HG03103 (cell line): Measurements from ENCODE around the gene CD96.

Experiments
- ATAC-seq: cut with Tn5 transposase; IDR thresholded peaks from one replicate; pipeline ENCODE4 v1.9.1; 2021; ENCODE audit warnings: low read depth; ENCODE audit not compliant: unreplicated experiment

CD96 gene

DNA sequence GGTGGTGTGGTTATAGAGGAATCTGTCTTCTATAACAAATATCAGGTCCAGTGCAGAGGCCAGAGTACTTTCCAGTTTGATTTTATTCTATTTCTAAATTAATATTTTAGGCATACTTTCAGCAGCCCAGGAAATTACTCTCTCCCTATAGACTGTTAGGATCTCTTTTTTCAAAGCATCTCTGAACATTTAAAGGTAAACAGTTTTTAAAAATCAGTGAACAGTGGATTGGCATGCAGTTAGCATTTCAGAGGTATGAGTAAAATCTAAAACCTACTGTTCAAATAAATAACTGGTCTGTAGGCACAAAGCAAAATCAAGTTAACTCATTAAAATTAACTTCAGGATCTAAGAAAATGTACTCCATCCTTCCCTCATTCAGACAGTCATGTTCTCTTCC lies 50.1 kb downstream of the CD96 start:
- no peak for ATAC-seq

DNA sequence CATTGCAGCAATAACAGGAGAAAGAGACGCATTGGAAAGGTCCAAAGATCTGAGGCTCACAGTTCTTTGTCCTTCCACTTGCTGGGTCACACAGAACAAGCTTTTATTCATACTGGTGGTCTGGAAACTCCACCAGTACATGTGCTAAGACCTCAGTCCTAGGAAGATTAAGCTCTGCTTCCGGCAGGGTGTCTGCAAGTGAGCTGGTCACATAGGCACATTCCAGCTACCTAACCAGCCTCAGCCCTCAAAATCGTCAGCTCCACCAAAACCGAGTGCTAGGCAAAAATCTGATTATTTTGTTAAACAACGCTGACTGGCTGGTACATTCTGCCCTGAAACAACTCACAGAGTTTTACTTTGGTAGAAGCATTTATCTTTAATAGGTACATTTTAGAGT lies 50.9 kb downstream of the CD96 start:
- ATAC-seq = no peak

DNA sequence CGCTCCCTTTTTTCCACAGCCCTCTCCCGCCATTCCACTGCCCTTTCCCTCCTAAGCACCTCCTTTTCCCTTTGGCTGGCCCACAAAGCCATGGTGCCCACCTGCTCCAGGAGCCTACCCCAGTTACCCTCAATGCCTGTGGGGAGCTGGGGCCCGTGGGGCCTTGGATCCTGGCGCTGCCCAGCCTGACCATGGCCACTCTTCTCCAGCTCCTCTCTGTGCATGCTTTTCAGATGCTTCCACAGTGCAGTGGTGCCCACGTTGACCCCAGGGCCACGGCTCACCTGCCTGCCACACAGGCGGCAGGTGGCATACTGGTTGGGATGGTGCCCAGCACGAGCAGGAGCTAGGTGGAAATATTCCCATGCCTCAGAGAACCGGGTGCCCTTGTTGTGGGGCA lies 51.7 kb downstream of the CD96 start:
- no peak for ATAC-seq

DNA sequence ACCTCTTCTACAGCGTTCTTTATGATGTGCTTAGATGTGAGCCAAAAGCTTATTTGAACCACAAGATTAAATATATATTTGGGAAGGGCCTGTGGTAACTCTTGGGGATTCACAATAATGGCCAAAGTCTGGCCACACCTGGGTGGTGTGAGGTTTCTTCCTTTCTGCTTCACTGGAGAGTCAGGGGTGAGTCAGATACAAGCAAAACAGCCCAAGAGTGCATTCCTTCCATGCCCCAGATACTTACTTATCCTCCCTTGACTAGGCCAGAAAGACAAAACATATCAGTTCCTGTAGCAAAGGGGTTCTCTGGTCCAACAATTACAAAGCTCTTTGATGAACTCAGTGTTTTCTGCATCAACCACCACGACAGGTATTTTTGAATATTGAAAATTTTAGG lies 52.2 kb downstream of the CD96 start:
- ATAC-seq = peak; percentile 62

DNA sequence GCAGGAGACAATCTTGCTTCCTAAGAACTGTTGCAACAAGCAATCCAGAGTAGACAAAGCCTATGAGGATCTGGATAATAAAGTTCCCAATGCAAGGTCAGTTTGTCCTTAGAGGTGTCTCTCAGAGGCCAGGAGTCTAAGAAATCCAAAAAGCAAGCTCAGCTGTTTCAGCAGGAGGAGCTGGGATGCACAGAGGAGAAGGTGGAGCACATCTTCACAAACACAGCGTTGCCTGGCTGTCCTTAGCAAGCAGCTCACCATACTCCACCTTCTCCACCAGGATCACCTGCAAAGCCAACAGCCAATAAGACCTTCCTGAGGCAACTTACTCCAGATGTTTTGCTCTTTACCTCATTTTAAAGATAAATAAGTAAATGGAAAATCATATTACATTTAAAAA lies 52.8 kb downstream of the CD96 start:
- ATAC-seq = no peak

DNA sequence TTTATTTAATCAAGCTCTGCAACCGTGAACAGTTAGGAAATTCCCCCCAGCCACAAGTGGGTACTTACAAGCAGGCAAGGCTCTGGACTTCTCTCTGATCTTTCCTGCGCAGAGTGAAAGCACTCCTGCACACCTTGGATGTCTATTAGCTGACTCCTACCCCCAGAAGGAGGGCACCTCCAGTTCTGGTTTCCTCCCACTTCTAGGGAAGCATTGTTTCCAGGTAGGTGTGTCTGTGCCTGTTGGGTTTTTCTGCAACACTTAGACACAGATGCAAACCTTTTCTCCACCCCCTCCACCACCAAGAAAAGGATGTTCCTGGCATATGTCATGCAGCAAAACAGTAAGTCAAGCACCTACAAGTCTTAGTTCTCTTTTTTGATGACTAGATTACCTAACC lies 53.2 kb downstream of the CD96 start, which contains the start of gene ZBED2:
Gene ZBED2, minus strand, starts transcription at position 115 of the 400 bp plus-strand sequence. CDS start 1,145 bp downstream, outside the sequence.
- peak; percentile 54 for ATAC-seq

DNA sequence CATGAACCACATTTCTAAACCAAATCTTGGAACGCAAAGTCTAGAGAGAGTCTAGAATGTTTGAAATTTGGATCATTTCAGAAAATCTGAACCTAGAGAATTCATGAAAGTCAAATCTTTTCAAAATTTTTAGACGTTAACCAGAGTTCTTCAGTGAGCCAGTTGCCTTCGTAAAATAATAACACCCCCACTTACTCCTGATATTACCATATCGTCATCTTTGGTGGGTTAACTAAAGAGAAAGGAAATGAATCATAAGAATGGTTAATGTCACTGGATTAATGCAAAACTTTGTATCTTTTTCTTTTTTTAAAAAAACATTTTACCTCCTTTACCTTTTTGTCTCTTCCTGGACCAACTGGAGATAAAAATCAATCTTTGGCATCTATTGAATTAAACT lies 54.3 kb downstream of the CD96 start:
- ATAC-seq = no peak

DNA sequence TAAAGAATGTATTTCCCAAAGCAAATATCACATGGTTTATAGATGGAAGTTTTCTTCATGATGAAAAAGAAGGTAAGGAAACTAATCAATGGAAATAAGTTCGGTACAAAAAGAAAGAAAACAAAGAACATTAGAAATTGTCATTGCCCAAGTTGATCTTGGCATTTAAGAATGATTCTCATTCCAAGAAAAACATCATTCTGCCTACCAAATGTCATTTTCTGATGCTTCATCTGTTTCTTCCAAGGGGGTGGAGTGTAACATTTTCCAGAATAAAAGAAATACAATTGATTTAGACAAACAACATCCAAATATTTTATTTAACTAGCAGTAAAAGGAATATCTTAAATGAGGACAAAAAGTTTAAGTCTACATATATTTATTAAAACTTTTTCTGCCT lies 56.1 kb downstream of the CD96 start:
- no peak for ATAC-seq

DNA sequence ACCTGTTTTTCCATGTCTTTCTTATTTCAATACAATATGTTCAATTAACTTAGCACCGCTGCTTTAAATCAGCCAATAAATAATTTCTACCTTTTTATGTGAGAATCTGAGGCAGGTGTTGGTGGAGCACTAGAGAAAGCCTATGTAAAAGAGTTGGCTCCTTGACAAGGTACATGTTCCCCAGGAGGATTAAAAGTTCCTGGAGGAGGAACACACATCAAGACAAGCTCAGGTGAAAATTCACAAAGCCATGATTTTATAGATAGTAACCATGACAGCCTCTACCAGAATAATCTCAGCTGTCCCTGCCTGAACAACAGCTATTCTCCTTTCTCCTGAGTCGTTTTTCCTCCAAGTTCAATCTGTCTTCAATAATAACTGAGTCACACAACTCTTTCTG lies 56.6 kb downstream of the CD96 start:
- no peak for ATAC-seq

DNA sequence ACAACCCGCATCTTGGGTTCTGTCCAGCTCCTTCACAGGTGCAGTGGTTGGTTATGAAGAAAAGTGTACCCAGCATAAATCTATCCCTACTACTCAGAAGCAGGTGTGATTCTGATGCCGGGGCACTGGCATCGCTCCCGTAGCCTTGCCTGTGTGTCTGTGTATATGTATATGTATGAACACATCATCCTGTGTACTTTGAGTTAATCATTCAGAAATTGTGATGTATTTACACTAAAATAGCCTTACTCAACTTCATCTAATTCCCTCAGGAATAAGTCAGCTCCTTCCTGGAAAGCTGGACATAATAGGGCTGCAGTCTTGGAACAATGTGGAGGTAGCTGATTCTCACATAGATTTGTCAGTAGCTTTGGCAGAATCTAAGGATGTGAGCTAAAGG lies 59.8 kb downstream of the CD96 start:
- no peak for ATAC-seq

DNA sequence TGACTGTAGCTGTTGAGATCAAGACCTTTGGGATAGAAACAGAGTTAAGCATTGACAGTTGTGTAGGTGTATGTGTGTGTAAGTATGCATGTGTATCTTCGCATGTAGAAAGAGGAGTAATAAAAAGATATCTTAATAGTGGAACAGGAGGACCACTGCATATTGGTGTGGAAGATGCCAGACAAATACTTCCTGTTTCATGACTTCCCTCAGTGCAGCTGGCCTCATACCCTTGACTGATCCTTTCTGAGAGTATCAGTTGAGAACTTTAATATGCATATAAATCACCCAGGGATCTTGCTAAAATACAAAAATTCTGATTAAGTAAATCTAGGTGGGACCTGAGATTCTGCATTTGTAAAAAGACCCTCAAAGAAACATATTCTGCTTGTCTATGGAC lies 61.7 kb downstream of the CD96 start:
- ATAC-seq = peak; percentile 64

DNA sequence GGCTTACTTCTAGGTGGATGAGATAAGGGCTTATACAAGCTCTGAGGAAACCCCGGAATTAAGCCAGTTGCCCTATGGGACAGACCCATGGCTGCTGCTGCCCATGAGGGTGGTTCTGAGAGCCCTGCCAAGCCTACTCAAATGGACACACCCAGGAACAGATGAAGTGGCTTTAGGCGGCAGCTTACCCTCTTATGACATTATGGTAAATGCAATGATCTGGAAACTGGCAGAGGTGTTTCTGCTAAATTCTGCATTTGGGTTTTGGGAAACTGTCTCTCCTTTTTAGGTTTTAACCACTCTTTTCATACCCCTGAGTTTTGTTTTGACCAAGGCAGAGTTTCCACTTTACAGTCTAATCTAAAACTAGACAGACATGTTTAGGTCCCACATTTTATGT lies 62.1 kb downstream of the CD96 start:
- no peak for ATAC-seq

DNA sequence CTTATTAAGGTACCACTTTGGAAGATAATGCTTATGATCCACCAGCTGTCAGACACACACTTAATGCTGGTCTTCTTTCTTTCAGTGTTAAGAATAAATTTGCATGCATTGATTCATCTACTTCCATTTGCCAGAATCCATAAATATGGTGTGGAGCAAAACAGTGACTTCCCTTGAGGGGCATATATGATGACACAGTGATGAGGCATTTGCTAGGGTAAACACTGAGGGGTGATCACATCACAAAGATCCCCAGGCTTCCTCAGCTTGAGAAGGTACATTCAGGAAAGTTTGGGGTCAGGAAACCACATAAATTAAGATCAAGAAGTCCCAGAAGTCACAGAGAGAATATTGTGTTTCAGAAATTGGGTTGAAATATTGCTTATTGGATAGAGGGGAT lies 63.0 kb downstream of the CD96 start:
- ATAC-seq = no peak

DNA sequence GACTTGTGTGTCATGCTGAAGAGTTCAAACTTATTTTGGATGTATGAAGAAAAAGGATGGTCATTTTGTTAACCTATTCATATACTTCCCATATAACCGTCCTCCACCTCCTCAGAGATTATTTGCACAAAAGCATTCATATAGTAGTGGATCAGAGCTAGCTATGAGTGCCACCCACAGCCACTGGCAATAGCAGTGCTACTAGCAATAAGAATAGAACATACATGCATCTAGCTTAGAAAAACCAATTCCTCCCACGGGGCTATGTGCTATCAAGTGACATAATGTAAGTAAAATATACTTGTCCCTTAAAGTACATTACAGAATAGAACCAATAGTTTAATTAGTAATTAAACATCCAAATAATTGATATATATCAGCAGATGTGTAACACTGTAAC lies 63.5 kb downstream of the CD96 start:
- ATAC-seq = no peak

DNA sequence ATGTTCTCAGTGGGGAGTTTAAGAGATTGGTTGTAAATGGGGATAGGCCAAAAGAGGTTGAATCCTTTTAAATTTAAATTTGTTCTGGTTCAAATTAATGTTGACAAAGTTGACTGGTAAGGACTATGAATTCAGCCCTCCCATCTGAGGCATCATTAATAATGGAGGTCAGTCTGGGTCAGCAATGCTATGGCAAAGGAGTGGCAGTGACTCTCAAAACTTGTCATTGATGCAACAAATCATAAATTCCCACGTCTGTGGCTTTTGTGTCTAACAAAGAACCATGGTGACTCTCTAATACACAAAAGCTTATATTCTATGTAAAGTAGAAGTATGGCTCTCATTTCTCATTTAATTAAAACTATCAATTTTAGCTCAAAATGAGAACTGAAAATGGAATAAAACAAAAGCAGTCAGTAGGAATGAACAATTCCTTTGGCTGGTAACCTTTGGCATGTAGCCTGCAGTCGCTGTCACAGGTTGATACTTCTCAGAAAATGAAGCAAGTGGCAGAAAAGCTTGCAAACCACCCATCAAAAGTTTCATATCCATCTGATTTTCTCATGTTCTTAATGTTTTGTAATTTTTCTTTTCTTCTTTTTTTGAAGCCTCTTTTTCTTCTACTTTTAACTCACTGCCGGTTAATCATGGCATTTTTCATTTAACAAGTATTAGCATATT lies 65.4 kb downstream of the CD96 start:
- ATAC-seq = no peak

DNA sequence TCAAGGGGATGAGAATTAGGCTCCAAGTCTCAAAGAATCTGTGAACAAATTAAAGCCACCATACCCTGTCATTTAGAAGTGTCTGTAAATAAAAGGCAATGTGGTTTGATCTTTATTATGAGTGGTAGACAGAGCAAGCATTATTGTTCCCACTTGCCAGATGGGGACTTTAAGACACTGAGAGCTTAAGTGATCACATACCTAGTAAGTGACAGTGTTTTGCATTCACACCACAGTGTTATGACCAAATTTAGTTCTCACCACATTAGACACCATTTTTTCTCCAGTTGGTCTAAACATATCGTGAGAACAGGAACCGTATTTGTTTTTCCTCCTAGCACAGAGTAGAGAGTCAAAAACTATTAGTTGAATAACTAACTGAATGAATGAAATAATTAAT lies 66.4 kb downstream of the CD96 start:
- no peak for ATAC-seq

DNA sequence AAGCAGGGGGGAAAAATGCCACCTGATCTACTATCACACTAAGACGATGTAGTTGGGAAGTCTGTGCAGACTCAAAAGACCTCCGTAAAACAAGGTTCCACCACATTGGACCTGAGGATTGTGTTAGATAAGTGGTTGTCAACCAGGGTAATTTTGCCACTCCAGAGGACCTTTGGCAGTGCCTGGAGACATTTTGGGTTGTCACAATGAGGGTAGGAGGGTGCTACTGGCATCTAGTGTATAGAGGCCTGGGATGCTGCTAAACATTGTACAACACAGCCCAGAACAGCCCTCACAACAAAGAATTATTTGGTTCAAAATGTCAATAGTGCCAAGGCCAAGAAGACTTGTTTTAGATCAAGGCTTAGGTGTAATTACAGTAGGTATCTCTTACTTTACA lies 67.7 kb downstream of the CD96 start:
- ATAC-seq = no peak

DNA sequence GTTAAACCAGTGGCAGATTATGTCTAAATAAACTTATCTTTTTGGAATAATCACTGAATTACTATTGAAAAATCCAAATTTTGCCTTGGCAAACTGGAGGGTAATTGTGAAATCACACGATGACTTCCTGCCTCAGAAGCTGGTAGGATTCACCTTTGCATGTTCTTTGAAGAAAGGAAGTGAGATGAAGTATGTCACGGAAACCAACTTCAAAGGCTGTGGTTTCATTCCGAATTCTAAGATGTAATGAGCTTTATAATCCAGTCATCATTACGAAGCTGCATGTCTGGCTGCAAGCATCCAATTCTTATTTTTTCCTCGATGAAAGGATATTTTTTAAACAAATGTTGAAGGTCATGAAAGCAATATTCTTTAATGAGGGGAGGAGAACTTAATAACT lies 68.2 kb downstream of the CD96 start:
- peak; percentile 96 for ATAC-seq

DNA sequence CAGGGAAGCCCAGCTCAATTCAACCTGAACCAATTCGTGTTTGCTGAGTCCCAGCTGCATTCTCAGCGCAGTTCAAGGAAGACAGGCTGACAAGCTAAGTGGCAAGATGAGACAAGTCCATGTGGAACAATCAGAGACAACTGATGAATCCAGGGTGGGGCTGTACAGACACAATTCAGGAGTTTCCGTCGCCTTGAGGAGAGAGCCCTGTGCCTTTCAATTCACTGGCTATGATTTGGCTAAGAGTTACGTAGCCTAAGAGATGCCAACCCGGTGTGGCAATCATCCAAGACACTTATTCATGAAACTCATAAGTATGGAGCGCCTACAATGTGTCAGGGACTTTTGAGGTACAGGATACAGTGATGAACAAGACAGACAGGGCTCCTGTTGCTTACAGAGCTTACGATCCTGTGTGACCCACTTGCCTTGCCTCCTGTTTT lies 68.6 kb downstream of the CD96 start:
- peak; percentile 15 for ATAC-seq

DNA sequence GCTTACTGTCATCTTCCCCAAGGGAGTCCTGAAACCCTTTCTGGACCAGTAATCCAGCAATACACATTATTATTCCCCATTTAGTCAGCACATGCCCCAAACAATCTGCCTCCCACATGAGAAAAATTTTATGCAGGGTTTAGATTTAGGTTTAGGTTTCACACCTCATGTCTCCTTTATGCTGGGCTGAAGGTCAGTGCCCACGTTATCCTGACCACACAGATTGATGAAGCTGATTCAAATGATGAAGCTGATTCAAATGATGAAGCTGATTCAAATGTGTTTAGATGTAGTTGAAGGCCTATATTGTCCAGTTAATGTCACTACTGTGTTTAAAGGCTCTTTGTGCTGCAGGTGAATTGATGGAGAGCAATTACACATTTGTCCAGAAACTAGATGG lies 71.3 kb downstream of the CD96 start:
- no peak for ATAC-seq

DNA sequence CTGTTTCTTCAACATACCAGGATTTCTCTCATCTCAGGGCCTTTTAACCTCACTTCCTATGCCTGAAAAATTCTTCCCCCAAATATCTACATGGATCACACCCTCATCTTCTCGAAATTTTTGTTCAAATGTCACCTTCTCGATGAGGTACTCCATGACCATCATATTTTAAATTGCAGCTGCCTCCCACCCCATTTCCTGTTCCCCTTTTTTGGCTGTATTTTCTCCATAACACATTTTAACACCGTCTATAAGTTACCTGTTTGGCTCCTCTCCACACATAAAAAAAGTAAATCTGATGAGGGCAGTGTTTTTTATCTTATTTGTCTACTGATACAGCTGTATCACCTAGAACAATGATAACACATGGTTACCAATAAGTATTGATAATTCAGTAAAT lies 73.9 kb downstream of the CD96 start:
- no peak for ATAC-seq

DNA sequence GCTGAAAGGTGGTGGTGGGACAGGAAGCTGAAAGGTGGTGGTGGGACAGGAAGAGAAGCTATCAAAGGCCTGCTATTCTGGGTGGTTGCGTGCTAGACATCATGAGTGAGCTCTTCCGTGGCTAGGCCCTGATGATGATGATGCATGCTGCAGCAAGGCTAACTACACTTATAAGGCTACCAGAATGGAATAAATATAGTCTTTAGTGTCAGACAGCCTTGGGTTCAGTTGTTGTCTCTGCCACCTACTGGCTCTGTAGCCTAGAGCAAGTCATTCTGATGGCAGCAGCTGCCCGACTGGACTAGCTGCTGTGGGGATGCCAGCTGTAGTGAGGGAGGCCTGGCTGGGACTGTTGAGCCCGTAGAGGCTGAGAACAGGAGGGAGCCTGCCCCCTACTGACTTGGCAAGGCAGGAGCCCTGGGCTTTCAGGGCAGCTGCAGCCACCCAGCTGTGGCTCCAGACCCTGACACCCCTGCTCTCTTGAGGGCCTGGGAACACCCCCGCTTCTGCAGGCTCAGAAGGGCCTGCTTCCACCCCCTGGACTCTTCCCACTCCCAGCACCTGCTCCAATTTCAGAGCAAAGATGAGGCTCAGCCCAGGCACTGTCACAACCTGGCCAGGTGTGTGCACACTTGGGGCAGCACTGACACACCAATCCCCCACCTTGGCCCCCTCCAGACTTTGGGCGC lies 74.6 kb downstream of the CD96 start:
- peak; percentile 75 for ATAC-seq
